Liver (tissue), 9 donors: ENCODE measurements around the gene MLX. TPM values are rescaled to one million over a fixed set of nuclear protein-coding genes. Genes with fewer than 3 reads are reported as not detected.
A peak's percentile ranks its signal among the peaks of the same experiment; 100 is the strongest.

Source experiments
- DNase-seq: peaks from one replicate; pipeline ENCODE4 v3.0.0-alpha.2; 2017; ENCODE audit warnings: low spot score
- H3K27ac ChIP-seq, 2 donors: one replicate each; pipeline ENCODE4 v1.7.0; 2013; ENCODE audit warnings: inconsistent platforms in 2 of 2, low read length in 2 of 2, control low read depth in 1 of 2, low read depth in 1 of 2, mild to moderate bottlenecking in 1 of 2
- H3K27me3 ChIP-seq, 4 donors: one replicate each; pipeline versions ENCODE4 v1.6.1 to v1.7.0; 2013; ENCODE audit warnings: low read length in 3 of 4, inconsistent platforms in 1 of 4, mild to moderate bottlenecking in 1 of 4, moderate library complexity in 1 of 4; ENCODE audit not compliant: control insufficient read depth in 4 of 4, insufficient read depth in 4 of 4
- H3K36me3 ChIP-seq, 4 donors: one replicate each; pipeline versions ENCODE4 v1.6.1 to v1.7.0; 2013; ENCODE audit warnings: low read length in 3 of 4, mild to moderate bottlenecking in 3 of 4, low read depth in 1 of 4, moderate library complexity in 1 of 4; ENCODE audit not compliant: control insufficient read depth in 4 of 4, insufficient read depth in 3 of 4
- H3K4me1 ChIP-seq, 4 donors: one replicate each; pipeline versions ENCODE4 v1.6.1 to v1.7.0; 2013; ENCODE audit warnings: low read length in 3 of 4, mild to moderate bottlenecking in 3 of 4, moderate library complexity in 1 of 4; ENCODE audit not compliant: control insufficient read depth in 4 of 4, insufficient read depth in 4 of 4
- H3K4me3 ChIP-seq, 3 donors: one replicate each; pipeline versions ENCODE4 v1.6.1 to v1.7.0; 2013; ENCODE audit warnings: low read length in 3 of 3, control low read depth in 1 of 3, low read depth in 1 of 3, mild to moderate bottlenecking in 1 of 3
- H3K9ac ChIP-seq, 2 donors: one replicate each; pipeline ENCODE4 v1.7.0; 2013; ENCODE audit warnings: low read length in 2 of 2, mild to moderate bottlenecking in 2 of 2, moderate library complexity in 2 of 2, control low read depth in 1 of 2, low read depth in 1 of 2
- H3K9me3 ChIP-seq, 4 donors: one replicate each; pipeline versions ENCODE4 v1.6.1 to v1.7.0; 2013; ENCODE audit warnings: low read length in 3 of 4; ENCODE audit not compliant: control insufficient read depth in 4 of 4
- EGR1 ChIP-seq, 2 donors: IDR thresholded peaks; 2 replicates each; pipeline ENCODE4 v1.6.1; 2016 to 2018; ENCODE audit warnings: antibody characterized with exemption in 2 of 2, low read depth in 2 of 2
- FOXA1 ChIP-seq: IDR thresholded peaks from 2 replicates; pipeline ENCODE4 v1.6.1; 2016; ENCODE audit warnings: antibody characterized with exemption
- FOXA2 ChIP-seq: IDR thresholded peaks from 2 replicates; pipeline ENCODE4 v1.6.1; 2016; ENCODE audit warnings: antibody characterized with exemption
- GABPA ChIP-seq, 2 donors: IDR thresholded peaks in 1 of 2; conservative IDR thresholded peaks in 1 of 2; 2 replicates each; pipeline ENCODE4 v1.6.1; 2016; ENCODE audit warnings: antibody characterized with exemption in 2 of 2, mild to moderate bottlenecking in 1 of 2, moderate library complexity in 1 of 2
- HNF4A ChIP-seq, 2 donors: conservative IDR thresholded peaks; 2 replicates each; pipeline ENCODE4 v1.6.1; 2016; ENCODE audit warnings: antibody characterized with exemption in 2 of 2, mild to moderate bottlenecking in 2 of 2
- HNF4G ChIP-seq: IDR thresholded peaks from 2 replicates; pipeline ENCODE4 v1.6.1; 2016; ENCODE audit warnings: antibody characterized with exemption
- JUND ChIP-seq, 2 donors: IDR thresholded peaks; 2 replicates each; pipeline ENCODE4 v1.6.1; 2016; ENCODE audit warnings: antibody characterized with exemption in 2 of 2
- NR2F2 ChIP-seq: IDR thresholded peaks from 2 replicates; pipeline ENCODE4 v1.6.1; 2016; ENCODE audit warnings: antibody characterized with exemption
- RAD21 ChIP-seq, 2 donors: IDR thresholded peaks; 2 replicates each; pipeline ENCODE4 v1.6.1; 2016; ENCODE audit warnings: antibody characterized with exemption in 2 of 2, mild to moderate bottlenecking in 2 of 2
- RXRA ChIP-seq, 2 donors: IDR thresholded peaks; 2 replicates each; pipeline ENCODE4 v1.6.1; 2017 to 2018; ENCODE audit warnings: antibody characterized with exemption in 2 of 2, mild to moderate bottlenecking in 1 of 2
- SP1 ChIP-seq: IDR thresholded peaks from 2 replicates; pipeline ENCODE4 v1.6.1; 2018; ENCODE audit warnings: antibody characterized with exemption, mild to moderate bottlenecking
- TAF1 ChIP-seq: conservative IDR thresholded peaks from 2 replicates; pipeline ENCODE4 v1.6.1; 2016; ENCODE audit warnings: antibody characterized with exemption, mild to moderate bottlenecking
- YY1 ChIP-seq: IDR thresholded peaks from 2 replicates; pipeline ENCODE4 v1.6.1; 2016; ENCODE audit warnings: antibody characterized with exemption, mild to moderate bottlenecking
- WGBS: extraction: QIAGEN DNeasy Blood & Tissue Kit; methylation state at CpG from one replicate; pipeline ENCODE4 v1.1.7; 2013; 5-methylcytosine and 5-hydroxymethylcytosine counted together
- polyA plus RNA-seq, 2 donors: library from polyadenylated mRNA; stranded (reverse) in 1 of 2; unstranded in 1 of 2; fragments of 200-250 nt in 1 of 2; fragments of >200 nt in 1 of 2; fragmentation: Nextera tagmentation in 1 of 2; extraction: Ambion mirVana in 1 of 2; gene quantifications; one replicate each; pipeline versions ENCODE4 v1.2.1 to v1.2.3, GENCODE V29; 2013 to 2015
- total RNA-seq, 2 donors: library from RNA; depleted of rRNA; stranded (reverse); fragments of >200 nt; gene quantifications; one replicate each; pipeline ENCODE4 v1.2.3, GENCODE V29; 2014
- TF ChIP-seq, protein P1 (sequence below): IDR thresholded peaks from 2 replicates; pipeline ENCODE4 v1.6.1; 2016; ENCODE audit warnings: antibody characterized with exemption
- TF ChIP-seq, protein P2 (sequence below): fragments of 150-350 bp; IDR thresholded peaks from 2 replicates; pipeline ENCODE4 v1.5.1; 2017; ENCODE audit warnings: improper control_type of control experiment, low read depth, low read length; ENCODE audit not compliant: missing input control
- TF ChIP-seq, protein P3 (sequence below): IDR thresholded peaks from 2 replicates; pipeline ENCODE4 v1.6.1; 2016; ENCODE audit warnings: antibody characterized with exemption, mild to moderate bottlenecking
- TF ChIP-seq, protein P4 (sequence below): IDR thresholded peaks from 2 replicates; pipeline ENCODE4 v1.6.1; 2016; ENCODE audit warnings: antibody characterized with exemption
- TF ChIP-seq, protein P5 (sequence below): IDR thresholded peaks from 2 replicates; pipeline ENCODE4 v1.6.1; 2016; ENCODE audit warnings: antibody characterized with exemption
- donor health status: healthy.
- donor health status: healthy.
- donor health status: healthy.
- donor health status: healthy.
- donor health status: healthy.

The MLX gene
- total and polyA plus RNA-seq, 4 donors = 19.4 to 40.0 (median 32.1) TPM

DNA sequence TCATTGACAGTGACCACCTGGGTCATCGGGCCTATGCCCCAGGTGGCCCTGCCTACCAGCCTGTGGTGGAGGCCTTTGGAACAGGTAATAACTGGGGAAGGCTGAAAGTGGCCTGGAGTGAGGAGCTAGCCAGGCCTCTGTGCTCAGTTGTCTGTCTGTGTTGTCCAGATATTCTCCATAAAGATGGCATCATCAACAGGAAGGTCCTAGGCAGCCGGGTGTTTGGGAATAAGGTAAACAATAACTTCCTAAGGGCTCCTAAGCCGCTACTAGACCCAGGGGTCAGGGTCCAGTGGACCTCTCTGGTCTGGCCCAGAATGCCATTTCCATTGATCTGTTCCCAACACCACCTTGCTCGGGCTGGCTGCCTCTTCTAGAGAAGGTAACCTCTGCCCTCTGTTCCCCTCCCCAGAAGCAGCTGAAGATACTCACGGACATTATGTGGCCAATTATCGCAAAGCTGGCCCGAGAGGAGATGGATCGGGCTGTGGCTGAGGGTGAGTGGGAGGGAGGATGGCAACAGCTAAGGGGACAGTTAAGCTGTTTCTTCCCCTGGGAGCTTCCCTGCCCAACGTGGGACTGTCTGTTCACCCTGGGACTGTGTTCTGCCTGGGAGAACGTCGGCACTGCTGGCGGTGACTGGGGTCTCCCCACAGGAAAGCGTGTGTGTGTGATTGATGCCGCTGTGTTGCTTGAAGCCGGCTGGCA, 1.9 kb upstream of the MLX start:
- peaks cover 4 to 24% (median 17%) of the 10 kb centered on the region in 4 donors for H3K36me3 ChIP-seq
- no peak overlapping the region for H3K9ac ChIP-seq
- 63% methylated on average over 15 of the region's 15 CpGs for WGBS
- no peaks in the 10 kb centered on the region for H3K27me3 ChIP-seq
- TF ChIP-seq FOXA1 (no peak), FOXA2 (no peak), HNF4G (peak; percentile 88), RAD21 (IDR thresholded peaks at IDR 0.05) (peak in 1 of 2 donors; percentile 31), YY1 (no peak), TAF1 (no peak), JUND (IDR thresholded peaks at IDR 0.05) (no peak), SP1 (peak; percentile 91), NR2F2 (peak; percentile 50), RXRA (IDR thresholded peaks at IDR 0.05) (peak; percentile 38 to 73), HNF4A (conservative IDR thresholded peaks at IDR 0.05) (peak; percentile 81 to 98), EGR1 (IDR thresholded peaks at IDR 0.05; ENCODE audit: low read depth in 2 of 2) (no peak), GABPA (IDR thresholded peaks at IDR 0.05 in 1 of 2, conservative IDR thresholded peaks at IDR 0.05 in 1 of 2) (peak in 1 of 2 donors; percentile 44)
- TF ChIP-seq, protein P1, sequence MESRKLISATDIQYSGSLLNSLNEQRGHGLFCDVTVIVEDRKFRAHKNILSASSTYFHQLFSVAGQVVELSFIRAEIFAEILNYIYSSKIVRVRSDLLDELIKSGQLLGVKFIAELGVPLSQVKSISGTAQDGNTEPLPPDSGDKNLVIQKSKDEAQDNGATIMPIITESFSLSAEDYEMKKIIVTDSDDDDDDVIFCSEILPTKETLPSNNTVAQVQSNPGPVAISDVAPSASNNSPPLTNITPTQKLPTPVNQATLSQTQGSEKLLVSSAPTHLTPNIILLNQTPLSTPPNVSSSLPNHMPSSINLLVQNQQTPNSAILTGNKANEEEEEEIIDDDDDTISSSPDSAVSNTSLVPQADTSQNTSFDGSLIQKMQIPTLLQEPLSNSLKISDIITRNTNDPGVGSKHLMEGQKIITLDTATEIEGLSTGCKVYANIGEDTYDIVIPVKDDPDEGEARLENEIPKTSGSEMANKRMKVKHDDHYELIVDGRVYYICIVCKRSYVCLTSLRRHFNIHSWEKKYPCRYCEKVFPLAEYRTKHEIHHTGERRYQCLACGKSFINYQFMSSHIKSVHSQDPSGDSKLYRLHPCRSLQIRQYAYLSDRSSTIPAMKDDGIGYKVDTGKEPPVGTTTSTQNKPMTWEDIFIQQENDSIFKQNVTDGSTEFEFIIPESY = peak; percentile 31
- TF ChIP-seq, protein P2, sequence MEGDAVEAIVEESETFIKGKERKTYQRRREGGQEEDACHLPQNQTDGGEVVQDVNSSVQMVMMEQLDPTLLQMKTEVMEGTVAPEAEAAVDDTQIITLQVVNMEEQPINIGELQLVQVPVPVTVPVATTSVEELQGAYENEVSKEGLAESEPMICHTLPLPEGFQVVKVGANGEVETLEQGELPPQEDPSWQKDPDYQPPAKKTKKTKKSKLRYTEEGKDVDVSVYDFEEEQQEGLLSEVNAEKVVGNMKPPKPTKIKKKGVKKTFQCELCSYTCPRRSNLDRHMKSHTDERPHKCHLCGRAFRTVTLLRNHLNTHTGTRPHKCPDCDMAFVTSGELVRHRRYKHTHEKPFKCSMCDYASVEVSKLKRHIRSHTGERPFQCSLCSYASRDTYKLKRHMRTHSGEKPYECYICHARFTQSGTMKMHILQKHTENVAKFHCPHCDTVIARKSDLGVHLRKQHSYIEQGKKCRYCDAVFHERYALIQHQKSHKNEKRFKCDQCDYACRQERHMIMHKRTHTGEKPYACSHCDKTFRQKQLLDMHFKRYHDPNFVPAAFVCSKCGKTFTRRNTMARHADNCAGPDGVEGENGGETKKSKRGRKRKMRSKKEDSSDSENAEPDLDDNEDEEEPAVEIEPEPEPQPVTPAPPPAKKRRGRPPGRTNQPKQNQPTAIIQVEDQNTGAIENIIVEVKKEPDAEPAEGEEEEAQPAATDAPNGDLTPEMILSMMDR = no peak
- TF ChIP-seq, protein P3, sequence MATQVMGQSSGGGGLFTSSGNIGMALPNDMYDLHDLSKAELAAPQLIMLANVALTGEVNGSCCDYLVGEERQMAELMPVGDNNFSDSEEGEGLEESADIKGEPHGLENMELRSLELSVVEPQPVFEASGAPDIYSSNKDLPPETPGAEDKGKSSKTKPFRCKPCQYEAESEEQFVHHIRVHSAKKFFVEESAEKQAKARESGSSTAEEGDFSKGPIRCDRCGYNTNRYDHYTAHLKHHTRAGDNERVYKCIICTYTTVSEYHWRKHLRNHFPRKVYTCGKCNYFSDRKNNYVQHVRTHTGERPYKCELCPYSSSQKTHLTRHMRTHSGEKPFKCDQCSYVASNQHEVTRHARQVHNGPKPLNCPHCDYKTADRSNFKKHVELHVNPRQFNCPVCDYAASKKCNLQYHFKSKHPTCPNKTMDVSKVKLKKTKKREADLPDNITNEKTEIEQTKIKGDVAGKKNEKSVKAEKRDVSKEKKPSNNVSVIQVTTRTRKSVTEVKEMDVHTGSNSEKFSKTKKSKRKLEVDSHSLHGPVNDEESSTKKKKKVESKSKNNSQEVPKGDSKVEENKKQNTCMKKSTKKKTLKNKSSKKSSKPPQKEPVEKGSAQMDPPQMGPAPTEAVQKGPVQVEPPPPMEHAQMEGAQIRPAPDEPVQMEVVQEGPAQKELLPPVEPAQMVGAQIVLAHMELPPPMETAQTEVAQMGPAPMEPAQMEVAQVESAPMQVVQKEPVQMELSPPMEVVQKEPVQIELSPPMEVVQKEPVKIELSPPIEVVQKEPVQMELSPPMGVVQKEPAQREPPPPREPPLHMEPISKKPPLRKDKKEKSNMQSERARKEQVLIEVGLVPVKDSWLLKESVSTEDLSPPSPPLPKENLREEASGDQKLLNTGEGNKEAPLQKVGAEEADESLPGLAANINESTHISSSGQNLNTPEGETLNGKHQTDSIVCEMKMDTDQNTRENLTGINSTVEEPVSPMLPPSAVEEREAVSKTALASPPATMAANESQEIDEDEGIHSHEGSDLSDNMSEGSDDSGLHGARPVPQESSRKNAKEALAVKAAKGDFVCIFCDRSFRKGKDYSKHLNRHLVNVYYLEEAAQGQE = no peak
- TF ChIP-seq, protein P4, sequence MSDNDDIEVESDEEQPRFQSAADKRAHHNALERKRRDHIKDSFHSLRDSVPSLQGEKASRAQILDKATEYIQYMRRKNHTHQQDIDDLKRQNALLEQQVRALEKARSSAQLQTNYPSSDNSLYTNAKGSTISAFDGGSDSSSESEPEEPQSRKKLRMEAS = no peak
- TF ChIP-seq, protein P5, sequence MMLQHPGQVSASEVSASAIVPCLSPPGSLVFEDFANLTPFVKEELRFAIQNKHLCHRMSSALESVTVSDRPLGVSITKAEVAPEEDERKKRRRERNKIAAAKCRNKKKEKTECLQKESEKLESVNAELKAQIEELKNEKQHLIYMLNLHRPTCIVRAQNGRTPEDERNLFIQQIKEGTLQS = peak; percentile 66
- peak overlapping the region; percentile 48 to 49 for H3K27ac ChIP-seq
- H3K9me3 ChIP-seq = no peaks in the 10 kb centered on the region
- DNase-seq = no peak
- H3K4me1 ChIP-seq = peaks cover 15 to 74% (median 56%) of the 10 kb centered on the region in 4 donors
- H3K4me3 ChIP-seq = no peak overlapping the region
